Myocyte (in vitro differentiated cells): ENCODE data around the gene NCKAP1. TPM values are rescaled to one million over a fixed set of nuclear protein-coding genes. Genes with fewer than 3 reads are reported as not detected.
"Not testable (repeated sequence)": the region's sequence is repeated elsewhere in the genome, so short reads cannot be mapped to it uniquely, and the experiment has no call there.

ENCODE experiments used
- DNase-seq: peaks from one replicate; pipeline ENCODE4 v3.0.0-alpha.2; 2012; ENCODE audit warnings: low read depth
- total RNA-seq: library from RNA; depleted of rRNA; stranded (reverse); fragments of >200 nt; gene quantifications from 2 replicates; pipeline ENCODE4 v1.2.3, GENCODE V29; 2014

The NCKAP1 gene
- total RNA-seq, 1 donor from 2014 or later: 133 TPM

- DNase-seq: no peak
Observed at GRCh38 chr2:183037074-183037552, 1.1 kb downstream of the NCKAP1 start.

- no peak for DNase-seq
Observed at GRCh38 chr2:183035954-183036669, 2.1 kb downstream of the NCKAP1 start.

- DNase-seq: no peak
Observed at GRCh38 chr2:183035298-183035953, 2.8 kb downstream of the NCKAP1 start.

GRCh38 chr2:183034806-183035205 is 3.5 kb downstream of the NCKAP1 start:
- peak; percentile 32 for DNase-seq

GRCh38 chr2:183033951-183034350 is 4.3 kb downstream of the NCKAP1 start:
- DNase-seq: no peak

GRCh38 chr2:183031911-183032794 is 6.1 kb downstream of the NCKAP1 start:
- no peak for DNase-seq

GRCh38 chr2:183029219-183029618 is 9.0 kb downstream of the NCKAP1 start:
- DNase-seq: no peak

- DNase-seq: no peak
Observed at GRCh38 chr2:183028108-183028507, 10.1 kb downstream of the NCKAP1 start.

- no peak for DNase-seq
Observed at GRCh38 chr2:183027443-183027842, 10.8 kb downstream of the NCKAP1 start.

- DNase-seq: no peak
Observed at GRCh38 chr2:183026424-183026823, 11.8 kb downstream of the NCKAP1 start.

- no peak for DNase-seq
Observed at GRCh38 chr2:183025993-183026392, 12.3 kb downstream of the NCKAP1 start.

- no peak for DNase-seq
Observed at GRCh38 chr2:183024339-183025095, 13.7 kb downstream of the NCKAP1 start.

- no peak for DNase-seq
Observed at GRCh38 chr2:183022711-183023110, 15.5 kb downstream of the NCKAP1 start.

- DNase-seq: no peak
Observed at GRCh38 chr2:183021613-183022012, 16.6 kb downstream of the NCKAP1 start.

GRCh38 chr2:183019718-183020442 is 18.4 kb downstream of the NCKAP1 start:
- DNase-seq: no peak

GRCh38 chr2:183017845-183018244 is 20.4 kb downstream of the NCKAP1 start:
- DNase-seq: not testable (repeated sequence)

GRCh38 chr2:183014005-183014404 is 24.3 kb downstream of the NCKAP1 start:
- no peak for DNase-seq

- no peak for DNase-seq
Observed at GRCh38 chr2:183011743-183012142, 26.5 kb downstream of the NCKAP1 start.

- DNase-seq: peak; percentile 82
Observed at GRCh38 chr2:183010112-183010511, 28.1 kb downstream of the NCKAP1 start.

- DNase-seq: no peak
Observed at GRCh38 chr2:183009249-183009899, 28.9 kb downstream of the NCKAP1 start.
